ENCODE measurements around the gene SMARCAD1. TPM values are rescaled to one million over a fixed set of nuclear protein-coding genes. Genes with fewer than 3 reads are reported as not detected.

SMARCAD1 gene
- total and polyA plus RNA-seq, 9 of the 15 experiments (the other 6 are each of a cell fraction or from before 2014, with no cell fraction given), result 11.2 to 52.2 (median 34.6) TPM

DNA sequence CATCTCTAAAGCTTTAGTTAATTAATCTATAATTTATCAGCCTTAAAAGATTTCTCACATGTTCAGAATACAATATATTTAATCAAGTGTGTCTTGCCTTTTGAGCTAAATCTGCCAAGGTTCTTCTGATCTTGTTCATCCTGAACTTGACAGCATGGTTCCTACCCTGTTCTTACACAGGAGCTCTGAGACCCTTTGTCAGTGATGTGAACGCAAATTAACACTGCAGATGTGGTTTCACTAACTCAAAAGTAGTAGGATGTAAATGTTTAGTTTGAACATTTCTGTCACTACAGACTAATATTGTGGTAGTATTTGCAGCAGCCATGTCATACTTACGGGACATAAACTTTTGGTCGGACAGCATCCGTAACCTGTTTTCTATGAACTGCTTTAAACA is 59.4 kb downstream of the SMARCAD1 start:
- no peak overlapping the region for H3K4me2 ChIP-seq (ENCODE audit: insufficient read depth, low read length)
- H3K9ac ChIP-seq (ENCODE audit: insufficient read depth in 1 of 2, low read depth in 2 of 2, low read length in 2 of 2), result no peak overlapping the region

More for the DNA sequence above, 59.4 kb downstream of the SMARCAD1 start:
- H3K9me1 ChIP-seq (ENCODE audit: control insufficient read depth, insufficient read depth, low read length), result no peaks in the 10 kb centered on the region
- ChIA-PET CTCF (ENCODE audit: low intra/inter-chr PET ratio) (no interaction called here), POLR2A (no interaction called here)
- no peak overlapping the region for H2AFZ ChIP-seq (ENCODE audit: low read depth, low read length)
- H3K4me3 ChIP-seq, result no peak overlapping the region
- no peaks in the 10 kb centered on the region for H3K79me2 ChIP-seq (ENCODE audit: control insufficient read depth, insufficient read depth, low read length)
- H3K4me1 ChIP-seq (replicated peaks in 1 of 2; ENCODE audit: control insufficient read depth in 2 of 2, insufficient read depth in 2 of 2, low read length in 2 of 2), result no peaks in the 10 kb centered on the region
- H3K9me3 ChIP-seq (replicated peaks; ENCODE audit: control insufficient read depth, insufficient read depth, low read depth, low read length), result no peaks in the 10 kb centered on the region
- no peaks in the 10 kb centered on the region for H3K27me3 ChIP-seq (ENCODE audit: control insufficient read depth in 2 of 2, insufficient read depth in 2 of 2, low read length in 2 of 2)
- TF ChIP-seq, protein P1, sequence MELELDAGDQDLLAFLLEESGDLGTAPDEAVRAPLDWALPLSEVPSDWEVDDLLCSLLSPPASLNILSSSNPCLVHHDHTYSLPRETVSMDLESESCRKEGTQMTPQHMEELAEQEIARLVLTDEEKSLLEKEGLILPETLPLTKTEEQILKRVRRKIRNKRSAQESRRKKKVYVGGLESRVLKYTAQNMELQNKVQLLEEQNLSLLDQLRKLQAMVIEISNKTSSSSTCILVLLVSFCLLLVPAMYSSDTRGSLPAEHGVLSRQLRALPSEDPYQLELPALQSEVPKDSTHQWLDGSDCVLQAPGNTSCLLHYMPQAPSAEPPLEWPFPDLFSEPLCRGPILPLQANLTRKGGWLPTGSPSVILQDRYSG (tag; conservative IDR thresholded peaks at IDR 0.05; ENCODE audit: low read depth), result no peak
- TF ChIP-seq BMI1 (IDR thresholded peaks at IDR 0.05; ENCODE audit: low read length) (no peak), TOE1 (IDR thresholded peaks at IDR 0.05; ENCODE audit: borderline replicate concordance) (no peak), TOE1 (CRISPR knock-in tag; IDR thresholded peaks at IDR 0.05; ENCODE audit: borderline replicate concordance, low read depth) (no peak), PML (IDR thresholded peaks at IDR 0.05; ENCODE audit: low read length) (no peak), ZNF274 (IDR thresholded peaks at IDR 0.05; ENCODE audit: borderline replicate concordance, low read depth, low read length) (no peak), ZNF174 (CRISPR knock-in tag; IDR thresholded peaks at IDR 0.05) (no peak), ZNF75A (CRISPR knock-in tag; IDR thresholded peaks at IDR 0.05) (no peak), GABPA (tag; conservative IDR thresholded peaks at IDR 0.05; ENCODE audit: low read depth) (no peak), NCOR1 (IDR thresholded peaks at IDR 0.05) (no peak)
- TF ChIP-seq, protein P2, sequence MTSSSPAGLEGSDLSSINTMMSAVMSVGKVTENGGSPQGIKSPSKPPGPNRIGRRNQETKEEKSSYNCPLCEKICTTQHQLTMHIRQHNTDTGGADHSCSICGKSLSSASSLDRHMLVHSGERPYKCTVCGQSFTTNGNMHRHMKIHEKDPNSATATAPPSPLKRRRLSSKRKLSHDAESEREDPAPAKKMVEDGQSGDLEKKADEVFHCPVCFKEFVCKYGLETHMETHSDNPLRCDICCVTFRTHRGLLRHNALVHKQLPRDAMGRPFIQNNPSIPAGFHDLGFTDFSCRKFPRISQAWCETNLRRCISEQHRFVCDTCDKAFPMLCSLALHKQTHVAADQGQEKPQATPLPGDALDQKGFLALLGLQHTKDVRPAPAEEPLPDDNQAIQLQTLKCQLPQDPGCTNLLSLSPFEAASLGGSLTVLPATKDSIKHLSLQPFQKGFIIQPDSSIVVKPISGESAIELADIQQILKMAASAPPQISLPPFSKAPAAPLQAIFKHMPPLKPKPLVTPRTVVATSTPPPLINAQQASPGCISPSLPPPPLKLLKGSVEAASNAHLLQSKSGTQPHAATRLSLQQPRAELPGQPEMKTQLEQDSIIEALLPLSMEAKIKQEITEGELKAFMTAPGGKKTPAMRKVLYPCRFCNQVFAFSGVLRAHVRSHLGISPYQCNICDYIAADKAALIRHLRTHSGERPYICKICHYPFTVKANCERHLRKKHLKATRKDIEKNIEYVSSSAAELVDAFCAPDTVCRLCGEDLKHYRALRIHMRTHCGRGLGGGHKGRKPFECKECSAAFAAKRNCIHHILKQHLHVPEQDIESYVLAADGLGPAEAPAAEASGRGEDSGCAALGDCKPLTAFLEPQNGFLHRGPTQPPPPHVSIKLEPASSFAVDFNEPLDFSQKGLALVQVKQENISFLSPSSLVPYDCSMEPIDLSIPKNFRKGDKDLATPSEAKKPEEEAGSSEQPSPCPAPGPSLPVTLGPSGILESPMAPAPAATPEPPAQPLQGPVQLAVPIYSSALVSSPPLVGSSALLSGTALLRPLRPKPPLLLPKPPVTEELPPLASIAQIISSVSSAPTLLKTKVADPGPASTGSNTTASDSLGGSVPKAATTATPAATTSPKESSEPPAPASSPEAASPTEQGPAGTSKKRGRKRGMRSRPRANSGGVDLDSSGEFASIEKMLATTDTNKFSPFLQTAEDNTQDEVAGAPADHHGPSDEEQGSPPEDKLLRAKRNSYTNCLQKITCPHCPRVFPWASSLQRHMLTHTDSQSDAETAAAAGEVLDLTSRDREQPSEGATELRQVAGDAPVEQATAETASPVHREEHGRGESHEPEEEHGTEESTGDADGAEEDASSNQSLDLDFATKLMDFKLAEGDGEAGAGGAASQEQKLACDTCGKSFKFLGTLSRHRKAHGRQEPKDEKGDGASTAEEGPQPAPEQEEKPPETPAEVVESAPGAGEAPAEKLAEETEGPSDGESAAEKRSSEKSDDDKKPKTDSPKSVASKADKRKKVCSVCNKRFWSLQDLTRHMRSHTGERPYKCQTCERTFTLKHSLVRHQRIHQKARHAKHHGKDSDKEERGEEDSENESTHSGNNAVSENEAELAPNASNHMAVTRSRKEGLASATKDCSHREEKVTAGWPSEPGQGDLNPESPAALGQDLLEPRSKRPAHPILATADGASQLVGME (CRISPR knock-in tag; IDR thresholded peaks at IDR 0.05), result no peak
- TF ChIP-seq, protein P3, sequence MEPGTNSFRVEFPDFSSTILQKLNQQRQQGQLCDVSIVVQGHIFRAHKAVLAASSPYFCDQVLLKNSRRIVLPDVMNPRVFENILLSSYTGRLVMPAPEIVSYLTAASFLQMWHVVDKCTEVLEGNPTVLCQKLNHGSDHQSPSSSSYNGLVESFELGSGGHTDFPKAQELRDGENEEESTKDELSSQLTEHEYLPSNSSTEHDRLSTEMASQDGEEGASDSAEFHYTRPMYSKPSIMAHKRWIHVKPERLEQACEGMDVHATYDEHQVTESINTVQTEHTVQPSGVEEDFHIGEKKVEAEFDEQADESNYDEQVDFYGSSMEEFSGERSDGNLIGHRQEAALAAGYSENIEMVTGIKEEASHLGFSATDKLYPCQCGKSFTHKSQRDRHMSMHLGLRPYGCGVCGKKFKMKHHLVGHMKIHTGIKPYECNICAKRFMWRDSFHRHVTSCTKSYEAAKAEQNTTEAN (CRISPR knock-in tag; IDR thresholded peaks at IDR 0.05), result no peak
- intact Hi-C loops (cut with micrococcal nuclease), result no loop called here
- in situ Hi-C loops (cut with MboI), result no loop called here
- peaks cover 55% of the 10 kb centered on the region for H3K36me3 ChIP-seq (ENCODE audit: control insufficient read depth, insufficient read depth, low read length)
- BruUV-seq (replicated peaks), result no TSS peak
- no peaks in the 10 kb centered on the region for H4K20me1 ChIP-seq (replicated peaks; ENCODE audit: control insufficient read depth, insufficient read depth, low read length)
- WGBS (ENCODE audit: insufficient coverage, low coverage, missing lambda C conversion rate), result 98% methylated on average over 4 of the region's 4 CpGs
- H3K27ac ChIP-seq (ENCODE audit: extremely low read depth, low read depth, low read length), result no peak overlapping the region
- ATAC-seq (no peak), FAIRE-seq (no peak), DNase-seq (ENCODE audit: extremely low read depth in 1 of 4, low spot score in 3 of 4) (no peak)

All from K562 (cell line).